GM12878 (cell line): ENCODE data around the gene CERT1. TPM values are rescaled to one million over a fixed set of nuclear protein-coding genes. Genes with fewer than 3 reads are reported as not detected.

ENCODE experiments used
- ATAC-seq: fragments of 200-7000 bp; cut with Tn5 transposase; 3 replicates; pipeline ENCODE4 v1.9.1; 2020; ENCODE audit warnings: mild to moderate bottlenecking, moderate library complexity
- BruUV-seq: library from RNA; stranded (reverse); fragments of 400-500 nt; replicated peaks from 2 replicates; lab custom pipeline; 2021; lab: Mats Ljungman, UMichigan
- CTCF ChIA-PET: fragments of 300-600 bp; sonication (Branson Sonifier 250); formaldehyde crosslinking; extraction: SDS; loops from one replicate; lab custom pipeline; 2021; ENCODE audit warnings: inconsistent platforms; lab: Yijun Ruan, JAX
- POLR2A ChIA-PET: fragments of 350-600 bp; formaldehyde crosslinking; extraction: SDS; loops from one replicate; lab custom pipeline; 2021; ENCODE audit warnings: inconsistent platforms; lab: Charles Lee
- RAD21 ChIA-PET: fragments of 300-600 bp; sonication (Branson Sonifier 250); formaldehyde crosslinking; loops from one replicate; lab custom pipeline; 2023; ENCODE audit warnings: antibody characterized with exemption; ENCODE audit not compliant: unreplicated experiment; lab: Charles Lee
- SMC1A ChIA-PET: fragments of 300-600 bp; sonication (Branson Sonifier 250); formaldehyde crosslinking; loops from one replicate; lab custom pipeline; 2023; ENCODE audit not compliant: unreplicated experiment, uncharacterized antibody; lab: Charles Lee
- DNase-seq: peaks from one replicate; pipeline ENCODE4 v3.0.0-alpha.2; 2011; ENCODE audit warnings: low read depth, low spot score
- FAIRE-seq: peaks from 3 replicates; lab custom pipeline; 2011; peaks lifted over from hg19 to GRCh38; lab: Jason Lieb, UNC
- H2AFZ ChIP-seq: 2 replicates; pipeline ENCODE4 v1.6.0; 2011; ENCODE audit warnings: low read depth, low read length, control low read depth; ENCODE audit not compliant: control insufficient read depth
- H3K27ac ChIP-seq: 2 replicates; pipeline ENCODE4 v1.5.1; 2011; ENCODE audit warnings: control low read depth; ENCODE audit not compliant: control insufficient read depth, insufficient read depth
- H3K27me3 ChIP-seq, 2 experiments: replicated peaks in 1 of 2; 2 replicates each; pipeline versions ENCODE4 v1.6.0 to v1.6.1; 2011; ENCODE audit warnings: low read length in 1 of 2; ENCODE audit not compliant: control insufficient read depth in 2 of 2, insufficient read depth in 2 of 2
- H3K36me3 ChIP-seq, 2 experiments: 2 replicates each; pipeline ENCODE4 v1.5.1; 2011; ENCODE audit warnings: low read length in 1 of 2; ENCODE audit not compliant: control insufficient read depth in 2 of 2, insufficient read depth in 2 of 2
- H3K4me1 ChIP-seq: 2 replicates; pipeline ENCODE4 v1.6.1; 2011; ENCODE audit warnings: mild to moderate bottlenecking, low read length, moderate library complexity, mixed read lengths; ENCODE audit not compliant: control insufficient read depth, insufficient read depth
- H3K4me2 ChIP-seq: 2 replicates; pipeline ENCODE4 v1.6.0; 2011; ENCODE audit warnings: control low read depth; ENCODE audit not compliant: control insufficient read depth, insufficient read depth
- H3K4me3 ChIP-seq: fragments of 200-600 bp; sonication (generic); 2 replicates; pipeline ENCODE4 v1.5.1; 2016
- H3K79me2 ChIP-seq: 2 replicates; pipeline ENCODE4 v1.6.0; 2011; ENCODE audit warnings: low read length; ENCODE audit not compliant: control insufficient read depth, insufficient read depth
- H3K9ac ChIP-seq: 2 replicates; pipeline ENCODE4 v1.8.0; 2011; ENCODE audit warnings: low read length, control low read depth, mixed read lengths; ENCODE audit not compliant: control insufficient read depth, insufficient read depth
- H3K9me3 ChIP-seq: replicated peaks from 3 replicates; pipeline ENCODE4 v1.5.1; 2011; ENCODE audit warnings: mild to moderate bottlenecking, low read length; ENCODE audit not compliant: control insufficient read depth, insufficient read depth
- H4K20me1 ChIP-seq: 2 replicates; pipeline ENCODE4 v1.6.0; 2011; ENCODE audit not compliant: control insufficient read depth, insufficient read depth
- ATF7 ChIP-seq: fragments of 450-650 bp; IDR thresholded peaks from 2 replicates; pipeline ENCODE4 v1.6.1; 2016; ENCODE audit warnings: low read depth, mild to moderate bottlenecking
- CEBPB ChIP-seq, 2 experiments: fragments of 150-350 bp in 1 of 2; IDR thresholded peaks; 2 replicates each; pipeline ENCODE4 v1.6.1; 2012 to 2014; ENCODE audit warnings: low read depth in 2 of 2, low read length in 2 of 2, borderline replicate concordance in 1 of 2, inconsistent platforms in 1 of 2
- CHD2 ChIP-seq: IDR thresholded peaks from 2 replicates; pipeline ENCODE4 v1.6.1; 2011; ENCODE audit warnings: low read depth, low read length, improper control_type of control experiment, borderline replicate concordance
- DPF2 ChIP-seq: fragments of 450-650 bp; IDR thresholded peaks from 2 replicates; pipeline ENCODE4 v1.6.1; 2017; ENCODE audit warnings: mild to moderate bottlenecking
- E2F4 ChIP-seq: IDR thresholded peaks from 2 replicates; pipeline ENCODE4 v1.6.1; 2012; ENCODE audit warnings: low read depth, low read length, improper control_type of control experiment
- EED ChIP-seq: sonication (generic); IDR thresholded peaks from 2 replicates; pipeline ENCODE4 v1.6.1; 2016; ENCODE audit warnings: antibody characterized with exemption, low read depth
- FOXK2 ChIP-seq: fragments of 450-650 bp; IDR thresholded peaks from 2 replicates; pipeline ENCODE4 v1.6.1; 2017; ENCODE audit warnings: mild to moderate bottlenecking, moderate library complexity
- HDAC6 ChIP-seq: fragments of 200-600 bp; sonication (generic); IDR thresholded peaks from one replicate; pipeline ENCODE4 v1.8.0; 2017; ENCODE audit warnings: antibody characterized with exemption; ENCODE audit not compliant: unreplicated experiment
- JUNB ChIP-seq: IDR thresholded peaks from 2 replicates; pipeline ENCODE4 v1.6.1; 2016; ENCODE audit warnings: antibody characterized with exemption, mild to moderate bottlenecking
- KAT2A ChIP-seq: conservative IDR thresholded peaks from 2 replicates; pipeline ENCODE4 v1.6.1; 2011; ENCODE audit warnings: low read depth, low read length; ENCODE audit not compliant: control insufficient read depth
- NFIC ChIP-seq: IDR thresholded peaks from 2 replicates; pipeline ENCODE4 v1.6.1; 2012; ENCODE audit warnings: low read depth, mild to moderate bottlenecking, inconsistent platforms, low read length, moderate library complexity
- NKRF ChIP-seq: fragments of 450-650 bp; conservative IDR thresholded peaks from 2 replicates; pipeline ENCODE4 v1.6.1; 2017; ENCODE audit warnings: mild to moderate bottlenecking, moderate library complexity
- PAX8 ChIP-seq: fragments of 450-650 bp; IDR thresholded peaks from 2 replicates; pipeline ENCODE4 v1.6.1; 2017; ENCODE audit warnings: mild to moderate bottlenecking, moderate library complexity
- PKNOX1 ChIP-seq: fragments of 450-650 bp; IDR thresholded peaks from 2 replicates; pipeline ENCODE4 v1.6.1; 2016; ENCODE audit warnings: mild to moderate bottlenecking
- POLR2AphosphoS2 ChIP-seq: IDR thresholded peaks from 2 replicates; pipeline ENCODE4 v1.6.1; 2011; ENCODE audit warnings: low read depth, mild to moderate bottlenecking, low read length, improper control_type of control experiment, moderate library complexity
- POLR2AphosphoS5 ChIP-seq: IDR thresholded peaks from 2 replicates; pipeline ENCODE4 v1.6.1; 2011; ENCODE audit warnings: mild to moderate bottlenecking, low read length, inconsistent platforms
- SP1 ChIP-seq: IDR thresholded peaks from one replicate; pipeline ENCODE4 v1.6.1; 2011; ENCODE audit warnings: low read depth, low read length
- SREBF2 ChIP-seq: IDR thresholded peaks from 2 replicates; pipeline ENCODE4 v1.6.1; 2012; ENCODE audit warnings: mild to moderate bottlenecking, low read length
- SRF ChIP-seq, 2 experiments: IDR thresholded peaks; 2 replicates each; pipeline ENCODE4 v1.6.1; 2011; ENCODE audit warnings: low read depth in 2 of 2, low read length in 2 of 2, mild to moderate bottlenecking in 1 of 2, moderate library complexity in 1 of 2
- TCF7 ChIP-seq: IDR thresholded peaks from 2 replicates; pipeline ENCODE4 v1.6.1; 2014; ENCODE audit warnings: antibody characterized with exemption, borderline replicate concordance
- ZNF274 ChIP-seq: IDR thresholded peaks from one replicate; pipeline ENCODE4 v1.8.0; 2011; ENCODE audit not compliant: insufficient read length, insufficient read depth
- ZNF622 ChIP-seq: fragments of 450-650 bp; IDR thresholded peaks from 2 replicates; pipeline ENCODE4 v1.6.1; 2017; ENCODE audit warnings: mild to moderate bottlenecking, inconsistent platforms
- WGBS: methylation state at CpG from one replicate; pipeline ENCODE4 v1.1.6; 2016; ENCODE audit warnings: low lambda C conversion rate; ENCODE audit not compliant: insufficient replicate concordance, insufficient coverage; ENCODE audit errors: missing lambda C conversion rate; 5-methylcytosine and 5-hydroxymethylcytosine counted together
- in situ Hi-C: fragments of 300-500 bp; cut with MboI; formaldehyde crosslinking; loops from 9 replicates; pipeline ENCODE4 v1.14.3; 2018; ENCODE audit warnings: mixed read lengths
- intact Hi-C: fragments of 100-400 bp; cut with micrococcal nuclease; formaldehyde crosslinking; loops from one replicate; pipeline ENCODE4 v1.14.2; 2022; ENCODE audit not compliant: unreplicated experiment
- polyA plus RNA-seq, 11 experiments: library from polyadenylated mRNA; depleted of rRNA in 4 of 11; unstranded in 6 of 11; stranded (reverse) in 5 of 11; fragments of >200 nt; fragmentation: Nextera tagmentation in 4 of 11; fragmentation: Illumina TruSeq in 1 of 11; extraction: Ambion mirVana in 4 of 11; extraction: Trizol in 1 of 11; gene quantifications; 1 replicate in 1 of 11; 2 replicates in 10 of 11; pipeline versions ENCODE4 v1.2.1 to v1.2.3, GENCODE V29; 2011 to 2016; ENCODE audit warnings: inconsistent platforms in 2 of 11, missing spikeins in 2 of 11, low read depth in 1 of 11
- total RNA-seq, 4 experiments: library from RNA; depleted of rRNA in 3 of 4; stranded (reverse); fragments of >200 nt in 3 of 4; fragmentation: Illumina TruSeq in 1 of 4; extraction: Trizol in 1 of 4; gene quantifications; 2 replicates each; pipeline versions ENCODE4 v1.2.1 to v1.2.3, GENCODE V29; 2013 to 2021

CERT1 gene
- total and polyA plus RNA-seq, 10 of the 15 experiments (the other 5 are each of a cell fraction or from before 2014, with no cell fraction given), result 7.7 to 36.7 (median 25.6) TPM

GRCh38 chr5:75363111-75363510 lies 148.3 kb downstream of the CERT1 start (continued):
- no peak for TF ChIP-seq FOXK2
- no peak for TF ChIP-seq ZNF274
- no peak for TF ChIP-seq SRF (IDR thresholded peaks at IDR 0.05; ENCODE audit: low read depth in 2 of 2, low read length in 2 of 2)
- no peak for TF ChIP-seq JUNB
- no peak for TF ChIP-seq PAX8

GRCh38 chr5:75362474-75362975 lies 148.9 kb downstream of the CERT1 start:
- ChIA-PET RAD21 (interaction anchor here (1.1 kb wide), 1 partner anchor 319 kb away, joined by 3 read pairs; no protein-coding TSS in a partner anchor), SMC1A (interaction anchor here (1.3 to 3.9 kb wide), 4 partner anchors 9 to 22 kb away, joined by 3 to 27 read pairs (median 12); no protein-coding TSS in a partner anchor), POLR2A (interaction anchor here (1.0 to 1.5 kb wide), 2 partner anchors 12 to 22 kb away, joined by 4 to 5 read pairs; no protein-coding TSS in a partner anchor), CTCF (interaction anchor here (1.2 to 6.7 kb wide), 2 partner anchors 320 to 324 kb away, joined by 3 to 31 read pairs; no protein-coding TSS in a partner anchor)
- Histone ChIP-seq H3K4me1 (peaks cover 14% of the 10 kb centered on the region), H4K20me1 (no peaks in the 10 kb centered on the region), H3K79me2 (no peaks in the 10 kb centered on the region), H3K9me3 (no peaks in the 10 kb centered on the region), H3K36me3 (peaks cover 3 to 32% of the 10 kb centered on the region in 2 experiments), H3K4me2 (no peak overlapping the region), H3K9ac (no peak overlapping the region), H3K27me3 (no peaks in the 10 kb centered on the region), H3K4me3 (no peak overlapping the region), H2AFZ (no peak overlapping the region), H3K27ac (no peak overlapping the region)
- FAIRE-seq (no peak), DNase-seq (no peak), ATAC-seq (no peak)
- intact Hi-C loops, result loop anchor here (10.0 kb wide), 1 partner anchor 1302 kb away; no protein-coding TSS in a partner anchor
- in situ Hi-C loops, result no loop called here
- 96% methylated on average over 4 of the region's 4 CpGs for WGBS
- no TSS peak for BruUV-seq
- TF ChIP-seq KAT2A (no peak), NFIC (no peak), DPF2 (no peak), SP1 (no peak), PKNOX1 (no peak), POLR2AphosphoS2 (no peak), EED (no peak), HDAC6 (no peak), CEBPB (IDR thresholded peaks at IDR 0.05; ENCODE audit: borderline replicate concordance in 1 of 2, low read depth in 2 of 2, low read length in 2 of 2) (no peak), SREBF2 (no peak), E2F4 (no peak), POLR2AphosphoS5 (no peak), NKRF (no peak), CHD2 (no peak), TCF7 (no peak), ATF7 (no peak), ZNF622 (no peak)
